Activated naive CD4-positive, alpha-beta T cell treated with anti-CD3 and anti-CD28 coated beads, Interleukin-2, amount 10 ng/mL, durations not matched to agents 7 days and 5 days (primary cell): ENCODE results near the gene ALDH3B1.
"Not testable (repeated sequence)": the region's sequence is repeated elsewhere in the genome, so short reads cannot be mapped to it uniquely, and the experiment has no call there.

Experiments
- CTCF ChIA-PET: fragments of 350-600 bp; sonication (Branson Sonifier 250); formaldehyde crosslinking; loops from one replicate; lab custom pipeline; 2021; ENCODE audit warnings: antibody characterized with exemption; lab: Charles Lee
- DNase-seq: peaks from one replicate; pipeline ENCODE4 v3.0.0-alpha.2; 2020
- H3K27ac Mint-ChIP-seq: one replicate; pipeline ENCODE4 v1.8.0; 2021; ENCODE audit warnings: mild to moderate bottlenecking, moderate library complexity, mixed read lengths
- H3K27me3 Mint-ChIP-seq: one replicate; pipeline ENCODE4 v1.8.0; 2021; ENCODE audit warnings: mild to moderate bottlenecking, mixed read lengths
- H3K36me3 Mint-ChIP-seq: one replicate; pipeline ENCODE4 v1.8.0; 2021; ENCODE audit warnings: mixed read lengths
- H3K4me1 Mint-ChIP-seq: one replicate; pipeline ENCODE4 v1.8.0; 2021; ENCODE audit warnings: mixed read lengths
- H3K4me3 Mint-ChIP-seq: one replicate; pipeline ENCODE4 v1.8.0; 2021; ENCODE audit warnings: mild to moderate bottlenecking, moderate library complexity, mixed read lengths
- H3K9me3 Mint-ChIP-seq: one replicate; pipeline ENCODE4 v1.8.0; 2021; ENCODE audit warnings: mixed read lengths

ALDH3B1 gene, protein sequence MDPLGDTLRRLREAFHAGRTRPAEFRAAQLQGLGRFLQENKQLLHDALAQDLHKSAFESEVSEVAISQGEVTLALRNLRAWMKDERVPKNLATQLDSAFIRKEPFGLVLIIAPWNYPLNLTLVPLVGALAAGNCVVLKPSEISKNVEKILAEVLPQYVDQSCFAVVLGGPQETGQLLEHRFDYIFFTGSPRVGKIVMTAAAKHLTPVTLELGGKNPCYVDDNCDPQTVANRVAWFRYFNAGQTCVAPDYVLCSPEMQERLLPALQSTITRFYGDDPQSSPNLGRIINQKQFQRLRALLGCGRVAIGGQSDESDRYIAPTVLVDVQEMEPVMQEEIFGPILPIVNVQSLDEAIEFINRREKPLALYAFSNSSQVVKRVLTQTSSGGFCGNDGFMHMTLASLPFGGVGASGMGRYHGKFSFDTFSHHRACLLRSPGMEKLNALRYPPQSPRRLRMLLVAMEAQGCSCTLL

GRCh38 chr11:68010090-68011041, at the start of gene ALDH3B1:
Gene ALDH3B1 (plus strand): TSS chr11:68010327. CDS start chr11:68015298, 4,971 bp downstream.
- H3K4me1 Mint-ChIP-seq: peaks cover 14% of the 10 kb centered on the region
- H3K36me3 Mint-ChIP-seq: no peaks in the 10 kb centered on the region
- H3K27me3 Mint-ChIP-seq: peaks cover 18% of the 10 kb centered on the region
- no peaks in the 10 kb centered on the region for H3K9me3 Mint-ChIP-seq
- H3K4me3 Mint-ChIP-seq: no peak within 1 kb of the TSS
- H3K27ac Mint-ChIP-seq: no peak within 1 kb of the TSS
- DNase-seq: no peak
- CTCF ChIA-PET: interaction anchor here (1.1 to 2.0 kb wide), 4 partner anchors 20 to 199 kb away, joined by 3 to 5 read pairs (median 4); partner anchors contain the start of gene NDUFS8

- H3K4me1 Mint-ChIP-seq, CTCF ChIA-PET, H3K36me3 Mint-ChIP-seq, H3K9me3 Mint-ChIP-seq, H3K27ac Mint-ChIP-seq, H3K4me3 Mint-ChIP-seq, DNase-seq: not testable (repeated sequence)
- H3K27me3 Mint-ChIP-seq: peaks cover 51% of the 10 kb centered on the region
Measured at GRCh38 chr11:67963217-67963616, 46.9 kb upstream of the ALDH3B1 start.

DNA sequence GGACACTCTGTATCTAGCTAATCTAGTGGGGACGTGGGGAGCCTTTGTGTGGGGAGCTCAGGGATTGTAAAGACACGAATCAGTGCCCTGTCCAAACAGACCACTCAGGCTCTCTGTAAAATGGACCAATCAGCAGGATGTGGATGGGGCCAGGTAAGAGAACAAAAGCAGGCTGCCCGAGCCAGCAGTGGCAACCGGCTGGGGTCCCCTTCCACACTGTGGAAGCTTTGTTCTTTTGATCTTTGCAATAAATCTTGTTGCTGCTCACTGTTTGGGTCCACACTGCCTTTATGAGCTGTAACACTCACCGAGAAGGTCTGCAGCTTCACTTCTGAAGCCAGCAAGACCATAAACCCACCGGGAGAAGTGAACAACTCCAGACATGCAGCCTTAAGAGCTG, 46.2 kb upstream of the ALDH3B1 start:
- H3K9me3 Mint-ChIP-seq, CTCF ChIA-PET, H3K4me3 Mint-ChIP-seq, H3K4me1 Mint-ChIP-seq, DNase-seq, H3K27ac Mint-ChIP-seq, H3K36me3 Mint-ChIP-seq: not testable (repeated sequence)
- peaks cover 45% of the 10 kb centered on the region for H3K27me3 Mint-ChIP-seq

- peaks cover 37% of the 10 kb centered on the region for H3K27me3 Mint-ChIP-seq
- H3K4me3 Mint-ChIP-seq, DNase-seq, H3K4me1 Mint-ChIP-seq, H3K27ac Mint-ChIP-seq, H3K9me3 Mint-ChIP-seq, H3K36me3 Mint-ChIP-seq: not testable (repeated sequence)
- CTCF ChIA-PET: interaction anchor here (1.5 kb wide), 1 partner anchor 9 kb away, joined by 5 read pairs; no protein-coding TSS in a partner anchor
Measured at GRCh38 chr11:67964746-67965145, 45.4 kb upstream of the ALDH3B1 start.

- not testable (repeated sequence) for H3K27ac Mint-ChIP-seq, H3K36me3 Mint-ChIP-seq, H3K9me3 Mint-ChIP-seq, DNase-seq, H3K4me1 Mint-ChIP-seq, H3K4me3 Mint-ChIP-seq
- CTCF ChIA-PET: interaction anchor here (1.5 kb wide), 1 partner anchor 10 kb away, joined by 5 read pairs; no protein-coding TSS in a partner anchor
- H3K27me3 Mint-ChIP-seq: peaks cover 27% of the 10 kb centered on the region
Measured at GRCh38 chr11:67965830-67966348, 44.2 kb upstream of the ALDH3B1 start.

GRCh38 chr11:67974746-67975145, 35.4 kb upstream of the ALDH3B1 start:
- peaks cover 15% of the 10 kb centered on the region for H3K27me3 Mint-ChIP-seq
- CTCF ChIA-PET, H3K4me1 Mint-ChIP-seq, H3K36me3 Mint-ChIP-seq, DNase-seq, H3K27ac Mint-ChIP-seq, H3K4me3 Mint-ChIP-seq, H3K9me3 Mint-ChIP-seq: not testable (repeated sequence)

GRCh38 chr11:67978766-67979418, 31.2 kb upstream of the ALDH3B1 start:
- H3K27ac Mint-ChIP-seq, H3K4me3 Mint-ChIP-seq, H3K36me3 Mint-ChIP-seq, H3K4me1 Mint-ChIP-seq, CTCF ChIA-PET, DNase-seq, H3K9me3 Mint-ChIP-seq: not testable (repeated sequence)
- H3K27me3 Mint-ChIP-seq: peaks cover 25% of the 10 kb centered on the region

DNA sequence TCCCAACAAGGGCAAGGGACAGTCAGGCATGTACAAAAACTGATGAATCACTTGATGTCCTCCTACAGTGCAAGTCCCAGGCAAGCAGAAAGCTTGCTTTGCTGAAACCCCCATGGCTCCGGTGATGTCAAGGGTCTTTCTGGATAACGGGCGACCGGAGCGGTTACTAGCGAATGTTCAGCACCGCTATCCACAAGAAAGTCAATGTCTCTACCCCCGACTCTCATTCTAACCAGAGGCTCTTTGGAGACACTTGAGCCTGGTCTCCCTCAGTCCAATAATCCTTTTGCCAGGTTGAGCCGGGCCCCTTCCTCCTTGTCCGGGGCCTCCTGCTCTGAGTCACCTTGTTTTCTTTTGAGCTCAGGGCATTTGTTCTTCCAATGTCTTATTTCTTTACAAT, 28.9 kb upstream of the ALDH3B1 start:
- H3K27ac Mint-ChIP-seq, DNase-seq, H3K9me3 Mint-ChIP-seq, H3K36me3 Mint-ChIP-seq, H3K4me1 Mint-ChIP-seq, H3K4me3 Mint-ChIP-seq, CTCF ChIA-PET: not testable (repeated sequence)
- H3K27me3 Mint-ChIP-seq: peaks cover 25% of the 10 kb centered on the region

DNA sequence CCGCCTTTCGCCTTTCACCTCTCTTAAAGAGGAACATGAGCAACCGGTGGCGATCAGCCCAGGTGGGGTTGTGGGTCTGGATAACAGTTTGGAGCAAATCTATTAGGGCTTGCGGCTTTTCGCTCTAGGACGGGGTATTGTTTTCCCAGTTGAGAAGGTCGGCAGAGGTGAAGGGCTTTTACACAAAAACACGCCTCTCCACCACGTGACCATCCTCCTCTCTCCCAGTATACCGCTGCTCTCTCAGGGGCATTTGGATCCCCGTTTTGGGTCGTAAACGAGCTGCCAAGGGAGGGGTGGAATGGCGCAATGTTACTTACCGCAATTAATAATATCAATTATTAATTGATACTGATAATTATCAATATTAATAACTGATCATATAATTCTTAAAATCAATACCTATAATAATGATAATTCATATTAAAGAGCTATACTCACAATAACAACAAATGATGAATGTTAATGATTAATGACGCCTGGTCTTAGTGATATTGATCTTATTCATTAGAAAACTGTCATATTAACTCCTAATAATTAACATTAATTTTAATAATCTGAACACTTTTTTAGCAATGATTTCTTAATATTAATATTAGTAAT, 27.8 kb upstream of the ALDH3B1 start:
- H3K4me1 Mint-ChIP-seq, H3K36me3 Mint-ChIP-seq, CTCF ChIA-PET, DNase-seq, H3K9me3 Mint-ChIP-seq, H3K4me3 Mint-ChIP-seq, H3K27ac Mint-ChIP-seq: not testable (repeated sequence)
- H3K27me3 Mint-ChIP-seq: peaks cover 25% of the 10 kb centered on the region

GRCh38 chr11:67983951-67984350, 26.2 kb upstream of the ALDH3B1 start:
- H3K4me1 Mint-ChIP-seq: no peaks in the 10 kb centered on the region
- H3K27ac Mint-ChIP-seq: no peak overlapping the region
- peaks cover 15% of the 10 kb centered on the region for H3K27me3 Mint-ChIP-seq
- H3K4me3 Mint-ChIP-seq: no peak overlapping the region
- DNase-seq: no peak
- H3K9me3 Mint-ChIP-seq: no peaks in the 10 kb centered on the region
- H3K36me3 Mint-ChIP-seq: no peaks in the 10 kb centered on the region
- CTCF ChIA-PET: no interaction called here

GRCh38 chr11:67985302-67985701, 24.8 kb upstream of the ALDH3B1 start:
- DNase-seq, H3K36me3 Mint-ChIP-seq, CTCF ChIA-PET, H3K4me3 Mint-ChIP-seq, H3K27ac Mint-ChIP-seq, H3K4me1 Mint-ChIP-seq, H3K9me3 Mint-ChIP-seq: not testable (repeated sequence)
- H3K27me3 Mint-ChIP-seq: peaks cover 16% of the 10 kb centered on the region

DNA sequence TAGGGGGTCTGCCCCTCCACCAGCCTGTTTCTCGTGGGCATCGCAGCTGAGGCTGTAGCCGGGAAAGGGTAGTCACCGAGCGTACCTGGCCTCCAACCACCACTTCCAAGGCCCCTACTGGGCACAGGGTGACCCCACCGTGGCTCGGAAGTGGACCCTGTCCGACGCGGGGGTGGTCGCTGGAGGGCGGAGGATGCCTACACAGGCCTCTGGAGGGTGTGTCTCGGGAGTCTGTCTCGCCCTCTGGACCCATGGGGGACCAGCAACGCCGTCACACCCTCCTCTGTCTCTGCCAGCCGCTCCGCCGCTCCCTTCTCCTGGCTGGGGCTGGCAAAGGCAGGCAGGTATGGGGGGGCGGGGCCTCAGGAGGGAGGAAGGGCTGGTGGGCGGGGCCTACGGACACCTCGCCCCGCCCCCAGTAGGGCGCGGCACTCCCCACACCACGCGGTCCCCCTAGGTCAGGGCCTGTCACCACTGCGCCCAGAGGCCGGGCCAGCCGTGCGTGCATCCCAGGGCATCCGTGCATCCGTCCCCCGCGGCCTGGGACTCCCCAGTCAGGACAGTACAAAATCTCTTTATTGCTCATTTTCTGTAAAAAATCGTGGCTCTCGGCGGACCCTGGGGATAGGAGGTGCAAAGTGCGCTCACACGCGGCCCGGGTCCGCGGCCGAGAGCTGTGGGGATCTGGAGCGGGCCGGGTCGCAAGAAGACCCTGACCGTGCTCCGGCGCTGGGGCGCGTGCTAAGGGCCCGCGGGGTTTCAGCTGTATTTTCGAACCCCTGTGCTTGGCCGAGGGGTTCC, 19.4 kb upstream of the ALDH3B1 start:
- not testable (repeated sequence) for DNase-seq, H3K27me3 Mint-ChIP-seq, H3K27ac Mint-ChIP-seq

More for the DNA sequence above, 19.4 kb upstream of the ALDH3B1 start:
- H3K9me3 Mint-ChIP-seq, H3K4me3 Mint-ChIP-seq, CTCF ChIA-PET, H3K36me3 Mint-ChIP-seq: not testable (repeated sequence)
- H3K4me1 Mint-ChIP-seq: peaks cover 16% of the 10 kb centered on the region
